ENCODE results near the gene SPATS2. TPM values are rescaled to one million over a fixed set of nuclear protein-coding genes. Genes with fewer than 3 reads are reported as not detected.

The SPATS2 gene
- total and polyA plus RNA-seq, 2 donors (not counting 1 experiment from before 2014, with no cell fraction given): 11.3 to 21.5 TPM

DNA sequence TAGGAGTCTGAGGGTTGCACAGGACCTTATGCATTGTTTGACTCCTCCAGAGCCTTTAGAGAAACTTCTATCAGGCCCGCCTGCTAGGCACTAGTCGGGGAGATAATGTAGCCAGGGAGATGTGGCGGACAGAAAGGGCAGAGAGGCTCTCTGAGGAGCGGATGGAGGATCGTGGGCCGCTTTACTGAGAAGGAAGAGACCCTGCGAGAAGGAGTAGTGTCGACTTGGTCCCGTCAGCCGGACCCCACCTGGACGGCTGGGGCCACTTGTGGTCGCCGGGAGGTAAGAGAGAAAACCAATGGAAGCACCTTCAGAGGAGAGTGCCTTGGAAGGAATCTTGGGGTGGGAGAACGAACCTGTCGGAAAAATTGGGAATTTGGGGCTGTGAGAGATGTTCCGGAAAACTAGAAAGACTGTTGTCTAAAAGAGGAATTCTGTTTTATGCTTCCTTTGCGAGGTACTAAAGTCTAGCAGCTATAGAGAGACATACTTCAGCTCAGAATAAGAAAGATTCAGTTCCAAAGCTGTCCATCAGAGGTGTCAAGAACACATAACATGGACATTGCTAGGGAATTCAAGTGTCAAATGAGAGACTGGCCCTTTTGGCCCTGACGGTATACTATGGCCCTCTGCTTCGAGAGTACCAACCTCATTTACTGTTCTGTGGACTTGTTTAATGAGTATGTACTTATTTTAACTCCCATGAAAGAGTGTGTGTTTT lies 201.3 kb downstream of the SPATS2 start:
- Mint-ChIP-seq H3K4me3 (peak overlapping the region; percentile 99), H3K27me3 (no peaks in the 10 kb centered on the region), H3K27ac (peak overlapping the region; percentile 99), H3K4me1 (peaks cover 28% of the 10 kb centered on the region), H3K9me3 (ENCODE audit: insufficient read depth) (no peaks in the 10 kb centered on the region)
- peaks cover 37% of the 10 kb centered on the region for H4K20me1 ChIP-seq (ENCODE audit: control insufficient read depth, insufficient read depth, low read length, poor library complexity, severe bottlenecking)
- intact Hi-C loops (cut with micrococcal nuclease): loop anchor here (1.0 to 5.0 kb wide), 3 partner anchors 54 to 259 kb away; partner anchors contain the start of genes NCKAP5L and TMBIM6
- peaks cover 15 to 29% of the 10 kb centered on the region in 2 donors for H3K4me1 ChIP-seq (ENCODE audit: control insufficient read depth in 2 of 2, insufficient read depth in 2 of 2, low read length in 2 of 2)
- no peak for ATAC-seq (ENCODE audit: low read depth)
- H3K27ac ChIP-seq (ENCODE audit: low read length in 2 of 2): peak overlapping the region in 1 of 2 donors; percentile 97
- no peak for DNase-seq
- no peaks in the 10 kb centered on the region for H3K27me3 ChIP-seq (replicated peaks in 1 of 4; ENCODE audit: control extremely low read depth in 1 of 4, control insufficient read depth in 3 of 4, insufficient read depth in 4 of 4, low read length in 3 of 4)
- H3K36me3 ChIP-seq (replicated peaks in 1 of 2; ENCODE audit: control extremely low read depth in 1 of 2, control insufficient read depth in 1 of 2, extremely low read depth in 1 of 2, insufficient read depth in 2 of 2, low read length in 1 of 2): peaks cover 0 to 30% of the 10 kb centered on the region in 2 experiments
- H3K9ac ChIP-seq (ENCODE audit: low read length): peak overlapping the region; percentile 97
- peak overlapping the region; percentile 97 for H2AFZ ChIP-seq (ENCODE audit: insufficient read depth, low read depth, low read length, poor library complexity, severe bottlenecking)
- H3K4me3 ChIP-seq (ENCODE audit: control extremely low read depth in 1 of 5, extremely low read depth in 1 of 5, insufficient read depth in 1 of 5, low read depth in 2 of 5, low read length in 4 of 5): peak overlapping the region; percentile 62 to 98 (median 91)
- ChIA-PET POLR2A (interaction anchor here (1.2 kb wide), 1 partner anchor 246 kb away, joined by 3 read pairs; the partner anchor contains the start of gene TROAP), CTCF (interaction anchor here (0.6 to 1.0 kb wide), 2 partner anchors 54 to 885 kb away, joined by 3 to 4 read pairs; no protein-coding TSS in a partner anchor)
- TF ChIP-seq EZH2 (IDR thresholded peaks at IDR 0.05; ENCODE audit: borderline replicate concordance, insufficient read depth, low read depth, low read length, poor library complexity, severe bottlenecking): no peak
- peak overlapping the region; percentile 91 for H3K4me2 ChIP-seq (replicated peaks; ENCODE audit: low read depth, low read length, poor library complexity, severe bottlenecking)
- H3K79me2 ChIP-seq (ENCODE audit: control insufficient read depth, insufficient read depth, low read length): peaks cover 77% of the 10 kb centered on the region
- H3K9me3 ChIP-seq (ENCODE audit: control extremely low read depth in 1 of 3, control insufficient read depth in 2 of 3, insufficient read depth in 1 of 3, low read length in 2 of 3): no peaks in the 10 kb centered on the region
- WGBS (ENCODE audit: insufficient coverage): 3% methylated on average over 16 of the region's 19 CpGs

Small RNAs within 50 kb of the gene (small RNA-seq; reads per million reads assigned to genes)
- not detected for gene AC125611.1 (ENCODE audit: insufficient read length, low read depth, low replicate concordance)

Other genes starting within 250 kb of the SPATS2 start
- gene TUBA1B, start 236.1 kb upstream of the SPATS2 start, total RNA-seq: 323 and 327 TPM in 2 replicates
- gene TUBA1B, start 236.1 kb upstream of the SPATS2 start, polyA plus RNA-seq: 370 and 615 TPM in 2 replicates
- 137 and 142 TPM in 2 replicates for gene TUBA1A, start 178.4 kb upstream of the SPATS2 start, total RNA-seq
- gene TUBA1A, start 178.4 kb upstream of the SPATS2 start, polyA plus RNA-seq: 594 and 880 TPM in 2 replicates
- 34.9 and 35.2 TPM in 2 replicates for gene TUBA1C, start 102.4 kb upstream of the SPATS2 start, total RNA-seq
- 89.3 and 121 TPM in 2 replicates for gene TUBA1C, start 102.4 kb upstream of the SPATS2 start, polyA plus RNA-seq
- gene PRPH, start 72.3 kb upstream of the SPATS2 start, total RNA-seq: not detected in 2 replicates
- gene PRPH, start 72.3 kb upstream of the SPATS2 start, polyA plus RNA-seq: not detected in 2 replicates
- 1.0 and 1.7 TPM in 2 replicates for gene TROAP, start 44.2 kb upstream of the SPATS2 start, total RNA-seq
- 0.62 and 0.88 TPM in 2 replicates for gene TROAP, start 44.2 kb upstream of the SPATS2 start, polyA plus RNA-seq
- not detected in 2 replicates for gene C1QL4, start 30.3 kb upstream of the SPATS2 start, total RNA-seq
- gene C1QL4, start 30.3 kb upstream of the SPATS2 start, polyA plus RNA-seq: not detected in 2 replicates
- not detected in 2 replicates for gene DNAJC22, start 20.6 kb upstream of the SPATS2 start, total RNA-seq
- not detected in 2 replicates for gene DNAJC22, start 20.6 kb upstream of the SPATS2 start, polyA plus RNA-seq
- 0.19 and 0.54 TPM in 2 replicates for gene KCNH3, start 171.6 kb downstream of the SPATS2 start, total RNA-seq
- 0.49 and 1.2 TPM in 2 replicates for gene KCNH3, start 171.6 kb downstream of the SPATS2 start, polyA plus RNA-seq
- 81.1 and 84.3 TPM in 2 replicates for gene MCRS1, start 200.7 kb downstream of the SPATS2 start, total RNA-seq
- gene MCRS1, start 200.7 kb downstream of the SPATS2 start, polyA plus RNA-seq: 107 and 123 TPM in 2 replicates
- 0.47 and 0.70 TPM in 2 replicates for gene FAM186B, start 238.2 kb downstream of the SPATS2 start, total RNA-seq
- gene FAM186B, start 238.2 kb downstream of the SPATS2 start, polyA plus RNA-seq: 0.13 and 0.23 TPM in 2 replicates